ENCODE data around the gene TCFL5.
"Not testable (repeated sequence)": the region's sequence is repeated elsewhere in the genome, so short reads cannot be mapped to it uniquely, and the experiment has no call there.

TCFL5 gene

GRCh38 chr20:62879275-62880146 is 17.9 kb upstream of the TCFL5 start:
- no peak for DNase-seq

GRCh38 chr20:62878244-62879038 is 16.8 kb upstream of the TCFL5 start:
- no peak for DNase-seq

DNA sequence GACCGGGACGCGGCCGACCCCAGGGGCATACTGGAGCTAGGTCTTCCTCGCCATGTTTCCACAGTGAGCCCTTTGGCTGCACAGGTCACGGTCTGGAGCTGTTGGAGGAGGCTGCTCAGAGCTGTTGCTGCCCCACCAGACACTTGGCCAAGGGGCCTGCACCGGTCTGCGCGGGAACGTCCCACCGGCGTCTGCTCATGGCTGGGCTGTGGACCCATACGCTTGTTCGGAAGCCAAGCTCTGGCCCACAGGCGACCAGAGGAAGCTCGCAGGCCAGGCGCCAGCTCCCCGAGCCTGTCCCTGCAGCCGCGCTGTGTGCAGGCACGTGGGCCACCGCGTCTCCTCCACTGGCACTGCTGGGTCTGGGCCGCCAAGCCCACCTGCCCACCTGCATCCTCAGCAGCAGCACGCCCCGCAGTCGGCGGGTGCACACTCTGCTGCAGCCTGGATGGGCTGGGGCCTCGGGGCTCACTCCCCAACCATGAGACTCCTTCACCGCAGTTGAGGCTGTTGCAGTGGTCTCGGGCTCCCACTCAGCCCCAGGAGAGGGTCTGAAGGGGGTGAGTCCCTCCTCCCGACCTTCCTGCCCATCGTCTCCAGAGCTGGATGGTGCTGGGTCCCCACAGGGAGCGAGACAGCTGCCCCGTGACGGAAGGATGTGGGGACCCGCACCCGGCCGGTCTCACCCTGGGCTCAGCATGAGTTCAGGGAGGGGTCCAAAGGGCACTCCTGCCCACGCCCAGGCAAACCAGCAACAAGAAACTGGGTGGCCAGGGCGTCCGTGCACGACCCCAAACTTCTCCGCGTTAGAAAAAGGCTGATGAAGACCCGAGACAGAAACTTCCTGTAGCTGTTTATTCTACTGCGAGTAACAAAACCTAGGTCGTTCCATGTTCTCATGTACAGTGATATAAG is 15.5 kb upstream of the TCFL5 start:
- no peak for DNase-seq

DNA sequence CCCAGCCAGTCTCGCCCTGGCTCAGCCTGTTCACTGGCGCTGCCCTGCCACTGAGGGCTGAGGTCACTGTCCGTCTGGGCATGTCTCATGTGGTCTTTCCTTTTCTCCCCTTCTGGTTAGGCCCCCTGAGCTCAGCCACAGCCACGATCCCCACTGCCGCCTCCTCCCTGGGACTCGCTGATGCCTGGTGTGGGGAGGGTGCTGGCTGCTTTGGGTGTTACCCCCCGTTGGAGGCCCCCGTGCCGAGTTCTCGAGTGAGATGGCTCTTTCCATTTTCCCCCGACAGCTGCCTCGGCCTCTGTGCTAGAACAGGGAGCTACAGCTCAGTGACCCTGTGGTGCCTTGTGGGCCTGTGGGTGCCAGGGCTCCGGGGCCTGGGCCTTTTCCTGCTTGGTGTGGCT is 14.9 kb upstream of the TCFL5 start:
- no peak for DNase-seq

DNA sequence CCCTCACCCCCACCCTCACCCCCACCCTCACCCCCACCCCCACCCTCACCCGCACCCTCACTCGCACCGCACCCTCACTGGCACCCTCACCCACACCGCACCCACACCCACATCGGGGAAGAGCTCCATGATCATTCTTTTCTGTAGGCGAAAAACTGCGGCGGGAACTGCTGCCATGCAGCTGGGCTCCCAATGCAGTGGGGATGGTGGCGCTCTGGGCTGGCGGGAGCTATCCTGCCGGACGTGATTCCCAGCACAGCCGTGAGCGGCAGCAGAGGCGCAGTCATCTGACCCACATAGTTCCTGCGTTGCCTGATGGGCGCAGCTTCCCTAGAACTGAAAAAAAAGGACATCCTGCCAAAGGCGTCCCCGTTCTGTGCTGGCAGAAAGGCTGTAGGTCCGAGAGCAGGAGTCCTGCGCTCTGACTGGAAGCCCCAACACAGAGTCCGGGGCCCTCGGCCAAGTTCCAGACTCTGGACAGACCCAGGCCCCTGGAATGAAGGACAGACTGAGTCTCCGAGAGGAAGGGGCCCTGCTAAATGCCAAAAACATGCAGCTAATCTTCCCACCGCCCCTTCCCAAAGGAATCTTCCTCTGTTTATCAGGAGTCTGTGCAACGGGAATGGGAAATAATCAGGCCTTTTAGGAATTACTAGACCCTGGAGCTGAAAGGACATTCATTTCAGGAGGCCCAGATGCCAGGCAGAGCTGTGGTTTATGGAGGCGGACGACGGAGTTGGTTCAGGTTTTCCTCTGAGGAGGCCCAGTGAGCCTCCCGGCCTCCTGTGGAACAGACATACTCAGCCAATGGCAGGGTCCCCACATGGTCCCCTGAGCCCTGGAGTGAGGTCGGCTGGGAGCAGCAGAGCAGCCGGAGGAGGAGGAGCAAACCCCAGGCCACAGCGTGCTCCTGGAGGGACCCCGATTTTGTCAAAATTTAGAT is 14.1 kb upstream of the TCFL5 start:
- DNase-seq = no peak

- DNase-seq = no peak
Measured at GRCh38 chr20:62874964-62875344, 13.3 kb upstream of the TCFL5 start.

DNA sequence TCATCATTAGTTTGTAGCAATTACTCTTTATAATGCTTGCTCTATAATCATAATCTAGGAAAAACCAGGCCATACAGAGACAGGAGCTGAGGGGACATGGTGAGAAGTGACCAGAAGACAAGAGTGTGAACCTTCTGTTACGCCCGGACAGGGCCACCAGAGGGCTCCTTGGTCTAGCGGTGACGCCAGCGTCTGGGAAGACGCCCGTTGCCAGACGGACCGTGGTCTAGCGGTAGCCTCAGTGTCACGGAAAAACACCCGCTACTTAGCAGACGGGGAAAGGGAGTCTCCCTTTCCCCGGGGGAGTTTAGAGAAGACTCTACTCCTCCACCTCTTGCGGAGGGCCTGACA is 12.0 kb upstream of the TCFL5 start:
- not testable (repeated sequence) for DNase-seq

- no peak for DNase-seq
Measured at GRCh38 chr20:62873280-62873679, 11.7 kb upstream of the TCFL5 start.

- DNase-seq = no peak
Measured at GRCh38 chr20:62872862-62873261, 11.2 kb upstream of the TCFL5 start.

- DNase-seq = no peak
Measured at GRCh38 chr20:62872184-62872847, 10.7 kb upstream of the TCFL5 start.

DNA sequence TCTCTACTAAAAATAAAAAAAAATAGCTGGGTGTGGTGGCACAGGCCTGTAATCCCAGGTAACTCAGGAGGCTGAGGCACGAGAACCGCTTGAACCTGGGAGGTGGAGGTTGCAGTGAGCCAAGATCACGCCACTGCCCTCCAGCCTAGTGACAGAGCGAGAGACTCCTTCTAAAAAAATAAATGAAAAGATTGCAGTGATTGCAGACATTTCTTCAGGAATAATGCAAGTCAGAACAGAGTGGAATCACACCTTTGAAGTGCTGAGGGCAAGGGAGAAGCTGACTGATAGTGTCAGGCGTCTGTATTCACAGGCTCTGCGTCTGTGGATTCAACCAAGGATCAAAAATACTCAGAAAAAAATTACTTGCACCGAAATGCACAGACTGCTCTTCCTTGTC is 2.6 kb upstream of the TCFL5 start:
- no peak for DNase-seq

GRCh38 chr20:62860924-62861691 is 514 bp downstream of the TCFL5 start:
- DNase-seq = peak; percentile 56

DNA sequence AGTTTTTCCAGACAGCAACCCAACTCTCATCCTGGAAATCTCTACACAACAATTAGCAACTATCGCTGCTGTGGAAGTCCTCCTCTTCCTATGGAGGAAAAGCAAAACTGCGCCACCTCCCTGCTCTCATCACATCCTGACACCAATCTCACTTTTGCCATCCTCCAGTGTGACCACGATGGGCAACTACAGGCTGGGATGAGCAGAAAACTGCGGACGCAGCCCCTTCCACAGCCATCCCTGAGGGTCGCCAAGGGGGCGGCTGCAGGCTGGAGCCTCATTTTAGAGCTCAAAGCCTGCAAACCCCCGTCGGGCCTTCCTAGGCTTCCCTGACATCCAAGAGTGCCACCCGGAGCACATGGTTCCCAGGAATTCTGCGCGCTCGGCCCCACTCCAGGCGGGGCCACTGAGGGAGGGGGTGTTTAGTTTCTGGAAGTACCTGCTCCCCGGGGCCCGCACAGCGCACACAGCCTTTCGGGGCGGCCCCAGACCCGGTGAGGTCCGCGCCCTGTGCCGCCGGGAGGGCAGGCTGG is 1.2 kb downstream of the TCFL5 start:
- no peak for DNase-seq

GRCh38 chr20:62859721-62860120 is 1.9 kb downstream of the TCFL5 start:
- no peak for DNase-seq

GRCh38 chr20:62858058-62858830 is 3.4 kb downstream of the TCFL5 start:
- no peak for DNase-seq

- no peak for DNase-seq
Measured at GRCh38 chr20:62856931-62857619, 4.5 kb downstream of the TCFL5 start.

- no peak for DNase-seq
Measured at GRCh38 chr20:62855120-62855519, 6.5 kb downstream of the TCFL5 start.

GRCh38 chr20:62854121-62854520 is 7.5 kb downstream of the TCFL5 start:
- no peak for DNase-seq

- not testable (repeated sequence) for DNase-seq
Measured at GRCh38 chr20:62853304-62853703, 8.3 kb downstream of the TCFL5 start.

All from central memory CD4-positive, alpha-beta T cell (primary cell).